HG03354 (cell line): ENCODE results near the gene TRMT2A.
A peak's percentile ranks its signal among the peaks of the same experiment; 100 is the strongest.

Experiments
- ATAC-seq: cut with Tn5 transposase; IDR thresholded peaks from one replicate; pipeline ENCODE4 v1.9.1; 2021; ENCODE audit warnings: mild to moderate bottlenecking; ENCODE audit not compliant: unreplicated experiment, poor library complexity, severe bottlenecking

Gene TRMT2A

DNA sequence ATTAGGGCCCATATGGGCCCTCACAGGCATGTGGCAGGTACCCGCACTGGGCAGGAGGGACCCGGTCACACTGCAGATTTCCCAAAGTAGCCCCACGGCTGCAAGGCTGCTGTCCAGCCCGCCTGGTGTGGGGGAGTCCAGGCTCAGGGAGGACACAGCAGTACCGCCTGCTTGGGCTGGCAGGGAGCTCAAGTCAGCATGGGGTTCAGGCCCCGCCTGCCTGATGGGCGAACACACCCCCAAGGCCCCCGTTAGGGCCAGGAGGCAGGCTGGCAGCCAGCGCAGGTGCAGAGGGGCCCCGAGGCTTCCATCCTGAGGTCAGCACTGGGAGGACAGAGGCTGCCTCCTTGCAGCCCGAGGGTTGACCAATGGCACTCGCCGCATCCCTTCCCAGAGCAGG is 20.1 kb upstream of the TRMT2A start:
- ATAC-seq, result no peak

DNA sequence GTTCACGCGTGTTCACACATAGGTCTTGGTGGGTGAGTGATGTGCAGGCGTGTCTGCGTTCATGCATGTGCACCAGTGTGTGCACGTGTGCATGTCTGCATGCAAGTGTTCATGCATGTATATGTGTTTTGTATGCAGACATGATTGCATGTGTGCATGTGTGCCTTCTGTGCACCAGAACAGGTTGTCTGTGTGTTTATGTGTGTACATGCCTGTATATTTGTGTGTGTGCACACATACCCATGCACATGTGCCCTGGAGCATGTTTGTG is 19.5 kb upstream of the TRMT2A start:
- no peak for ATAC-seq

DNA sequence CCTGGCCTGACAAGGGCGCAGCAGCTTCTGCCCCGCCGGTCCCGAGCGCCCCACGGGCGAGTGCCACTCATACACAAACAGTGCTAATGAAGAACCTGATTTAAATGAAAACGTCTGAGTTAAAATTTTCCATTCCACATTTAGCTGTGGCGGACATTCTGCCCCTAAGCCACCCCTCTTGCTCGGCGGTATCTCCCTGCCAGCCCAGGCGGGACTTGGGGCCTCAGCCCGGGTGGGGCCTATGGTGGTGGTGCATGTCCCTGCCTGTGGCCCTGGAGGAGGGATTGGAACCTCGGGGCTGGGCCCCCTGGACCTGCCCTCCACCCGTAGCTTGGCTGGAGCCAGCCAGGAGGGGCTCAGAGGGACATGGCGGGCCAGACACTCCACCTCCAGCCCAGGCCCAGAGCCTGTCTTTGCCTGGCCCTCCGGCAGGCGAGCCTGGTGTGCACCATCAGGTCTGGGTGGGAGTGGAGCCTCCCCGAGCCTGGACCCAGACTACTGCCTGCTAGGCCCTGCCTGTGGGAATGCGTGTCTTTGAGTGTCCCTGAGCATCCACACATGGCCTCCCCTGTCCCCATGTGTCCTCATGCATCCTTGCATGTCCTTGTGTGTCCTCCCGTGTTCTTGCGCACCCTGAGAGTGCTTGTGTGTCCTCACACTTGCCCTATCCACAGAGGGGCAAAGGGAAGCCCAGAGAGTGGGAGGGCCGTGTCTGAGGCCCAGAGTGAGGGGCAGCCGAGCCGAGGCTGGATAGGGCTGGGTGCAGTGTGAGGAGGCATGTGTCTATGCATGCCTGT is 19.0 kb upstream of the TRMT2A start:
- ATAC-seq, result no peak

DNA sequence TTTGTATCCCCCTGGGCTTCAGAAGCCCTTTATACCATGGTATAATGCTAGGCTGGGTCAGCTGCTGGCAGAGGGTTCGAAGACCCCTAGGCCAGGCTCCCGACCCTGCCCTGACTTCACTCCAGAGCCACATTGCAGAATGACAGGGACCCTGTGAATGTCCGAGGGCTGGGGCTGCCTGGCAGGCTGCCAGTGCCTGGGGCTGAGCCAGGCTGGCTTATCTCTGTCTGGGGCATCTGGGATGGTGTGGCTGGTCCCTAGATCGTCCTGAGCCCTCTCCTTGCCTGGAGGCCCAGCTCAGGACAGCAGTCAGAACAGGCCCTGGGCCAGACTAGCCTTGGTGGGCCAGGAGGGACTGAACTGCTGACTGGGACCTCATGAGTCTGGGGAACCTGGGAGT is 18.2 kb upstream of the TRMT2A start:
- no peak for ATAC-seq

GRCh38 chr22:20133930-20134549 is 17.0 kb upstream of the TRMT2A start:
- no peak for ATAC-seq

DNA sequence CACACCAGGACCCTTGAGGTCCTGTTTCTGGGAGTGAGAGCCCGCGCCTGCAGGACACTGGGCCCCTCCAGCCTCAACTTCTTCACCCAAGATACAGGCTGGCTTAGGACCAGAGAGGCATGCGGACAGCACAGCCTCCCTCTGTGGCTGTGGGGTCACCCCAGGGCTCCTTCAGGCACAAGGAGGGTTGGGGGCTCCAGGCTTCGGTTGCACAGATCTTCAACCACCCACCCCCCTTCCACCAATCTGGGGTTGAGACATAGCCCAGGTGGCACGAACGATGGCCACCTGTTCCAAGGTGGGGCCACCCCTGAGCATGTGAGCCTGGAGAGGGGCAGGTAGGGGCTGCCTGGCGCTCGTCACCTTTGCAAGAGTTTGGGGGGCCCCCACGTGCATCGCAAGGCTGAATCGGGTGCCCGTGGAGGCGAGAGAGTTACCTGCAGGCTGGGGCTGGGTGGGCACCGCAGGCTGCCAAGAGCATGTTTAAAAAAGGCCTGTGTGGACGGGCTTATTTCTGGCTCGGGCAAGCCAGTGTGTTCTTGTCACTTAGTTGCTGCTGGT is 15.7 kb upstream of the TRMT2A start:
- ATAC-seq, result no peak

DNA sequence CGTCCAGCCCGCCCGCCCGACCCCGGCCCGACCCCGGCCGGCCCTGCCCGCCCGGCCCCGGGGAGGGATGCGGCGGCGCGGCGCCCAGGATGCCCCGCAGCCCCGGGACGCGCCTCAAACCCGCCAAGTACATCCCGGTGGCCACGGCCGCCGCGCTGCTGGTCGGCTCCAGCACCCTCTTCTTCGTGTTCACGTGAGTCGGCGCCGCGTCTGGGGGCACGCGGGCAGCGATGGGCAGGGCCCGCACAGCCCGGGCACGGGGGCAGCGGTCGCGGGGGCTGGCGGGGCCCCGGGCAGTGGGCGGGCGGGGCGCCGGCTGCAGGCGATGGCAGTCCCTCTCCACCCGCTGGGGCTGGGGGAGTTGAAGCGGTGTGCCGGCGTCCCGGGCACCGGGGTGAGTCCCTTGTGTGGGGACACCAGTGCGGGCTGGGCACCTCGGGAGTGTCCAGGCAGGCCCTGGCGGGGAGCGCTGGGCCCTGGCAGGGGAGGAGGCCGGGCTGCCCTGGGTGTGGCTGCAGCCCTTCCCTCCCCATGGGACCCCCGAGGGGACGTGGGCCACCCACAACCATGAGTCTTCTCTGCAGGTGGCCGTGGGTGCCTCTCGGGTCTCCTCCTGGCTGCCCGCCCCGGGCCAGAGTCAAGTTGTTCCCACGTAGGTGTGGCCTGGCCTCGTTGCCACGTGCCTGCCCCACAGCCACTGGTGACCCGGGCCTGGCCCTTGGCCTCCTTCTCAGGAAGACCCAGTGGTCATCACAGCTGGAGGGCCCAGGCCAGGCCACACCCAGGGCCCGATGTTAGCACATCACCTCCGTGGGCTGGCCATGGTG is 15.0 kb upstream of the TRMT2A start:
- peak; percentile 14 for ATAC-seq

DNA sequence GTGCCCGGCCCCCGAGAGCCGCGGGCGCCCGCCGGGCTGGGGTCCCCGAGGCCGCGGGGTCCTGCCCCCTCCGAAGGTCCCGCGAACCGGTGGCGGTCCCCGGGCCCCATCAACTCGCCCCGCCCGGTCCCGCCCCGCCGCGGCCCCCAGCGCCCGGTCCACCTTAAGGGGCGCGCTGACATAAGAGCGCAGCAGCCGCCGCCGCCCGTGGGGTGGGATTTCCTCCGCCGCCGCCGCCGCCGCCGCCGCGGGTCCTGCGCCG is 14.5 kb upstream of the TRMT2A start, which contains the start of gene ZDHHC8:
ZDHHC8 (plus strand) TSS at position 208 of the 262 bp plus-strand sequence. CDS start 144 bp downstream, outside the sequence.
- ATAC-seq, result peak; percentile 45

- ATAC-seq, result peak; percentile 51
Measured at GRCh38 chr22:20130731-20131596, 13.9 kb upstream of the TRMT2A start.

- no peak for ATAC-seq
Measured at GRCh38 chr22:20130319-20130718, 13.3 kb upstream of the TRMT2A start.

DNA sequence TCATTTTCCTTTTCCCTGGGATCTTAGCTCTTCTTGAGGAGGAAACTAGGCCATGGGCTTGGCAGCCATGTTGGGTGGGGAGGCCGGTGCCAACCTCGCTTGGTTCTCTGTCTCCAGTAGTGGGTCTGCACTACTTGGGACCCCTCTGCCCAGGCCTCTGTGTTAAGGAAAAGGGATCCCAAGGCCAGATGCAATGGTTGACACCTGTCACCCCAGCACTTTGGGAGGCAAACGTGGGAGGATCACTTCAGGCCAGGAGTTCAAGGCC is 12.7 kb upstream of the TRMT2A start:
- ATAC-seq, result no peak

- ATAC-seq, result no peak
Measured at GRCh38 chr22:20128902-20129746, 12.1 kb upstream of the TRMT2A start.

GRCh38 chr22:20128619-20128901 is 11.5 kb upstream of the TRMT2A start:
- no peak for ATAC-seq

GRCh38 chr22:20127869-20128618 is 11.0 kb upstream of the TRMT2A start:
- no peak for ATAC-seq

- no peak for ATAC-seq
Measured at GRCh38 chr22:20127318-20127868, 10.4 kb upstream of the TRMT2A start.

DNA sequence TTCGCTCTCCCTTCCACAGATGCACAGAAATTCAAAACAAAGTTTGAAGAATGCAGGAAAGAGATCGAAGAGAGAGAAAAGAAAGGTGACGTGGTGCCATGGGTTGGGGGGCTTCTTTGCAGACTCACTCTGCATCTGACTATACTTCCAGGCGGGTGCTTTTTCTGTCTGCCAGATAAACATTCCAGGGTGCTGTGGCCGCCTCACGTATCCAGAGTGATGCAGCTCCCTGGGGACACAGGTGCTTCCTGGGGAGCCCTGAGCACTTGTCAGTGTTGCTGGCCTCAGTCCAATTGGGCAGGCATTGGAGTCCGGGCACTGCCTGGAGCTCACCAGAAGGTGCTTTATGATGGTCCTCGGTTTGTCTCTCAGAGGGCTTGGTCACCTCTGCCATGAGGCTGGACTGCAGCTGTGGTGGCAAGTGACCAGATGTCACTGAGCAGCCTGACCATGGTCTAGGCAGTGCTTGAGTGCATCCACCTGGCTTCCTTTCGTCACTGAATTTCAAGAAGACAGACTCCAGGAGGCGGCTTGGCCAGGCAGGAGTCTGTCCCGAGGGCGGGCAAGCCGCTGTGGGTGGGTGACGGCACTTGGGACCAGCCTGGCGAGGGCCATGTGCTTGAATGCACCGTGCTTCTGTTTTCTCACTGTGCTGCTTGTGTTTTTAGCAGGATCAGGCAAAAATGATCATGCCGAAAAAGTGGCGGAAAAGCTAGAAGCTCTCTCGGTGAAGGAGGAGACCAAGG is 9.4 kb upstream of the TRMT2A start:
- ATAC-seq, result no peak

GRCh38 chr22:20125201-20126174 is 8.5 kb upstream of the TRMT2A start:
- ATAC-seq, result no peak
